Lower lobe of right lung (tissue), 2 donors: ENCODE data around the gene AKAIN1. TPM values are rescaled to one million over a fixed set of nuclear protein-coding genes. Genes with fewer than 3 reads are reported as not detected.

ENCODE experiments used
- ATAC-seq, 2 donors: fragments of 200-7000 bp; cut with Tn5 transposase; one replicate each; pipeline ENCODE4 v1.9.1; 2020 to 2022; ENCODE audit warnings: mild to moderate bottlenecking in 2 of 2, moderate library complexity in 2 of 2
- DNase-seq: peaks from one replicate; pipeline ENCODE4 v3.0.0-alpha.2; 2020
- H3K27ac ChIP-seq: fragments of 200-600 bp; one replicate; pipeline ENCODE4 v1.8.0; 2022
- H3K27me3 ChIP-seq: fragments of 200-600 bp; one replicate; pipeline ENCODE4 v1.8.0; 2022; ENCODE audit warnings: low read depth
- H3K36me3 ChIP-seq: fragments of 200-600 bp; one replicate; pipeline ENCODE4 v1.8.0; 2022; ENCODE audit warnings: mild to moderate bottlenecking
- H3K4me1 ChIP-seq: fragments of 200-600 bp; one replicate; pipeline ENCODE4 v1.8.0; 2022
- H3K4me3 ChIP-seq: fragments of 200-600 bp; one replicate; pipeline ENCODE4 v1.8.0; 2022; ENCODE audit warnings: mild to moderate bottlenecking
- H3K9me3 ChIP-seq: fragments of 200-600 bp; one replicate; pipeline ENCODE4 v1.8.0; 2022
- intact Hi-C: fragments of 100-400 bp; cut with DNase I; formaldehyde crosslinking; loops from one replicate; pipeline ENCODE4 v1.11.0; 2022
- total RNA-seq: library from RNA; stranded (reverse); fragmentation: NEBNext Ultra II Directional; extraction: Animal tissue kit (Norgen Biotek cat#: 25700); gene quantifications from one replicate; pipeline ENCODE4 v1.2.1, GENCODE V29; 2021
- TF ChIP-seq, protein P1 (sequence below): fragments of 200-600 bp; IDR thresholded peaks from one replicate; pipeline ENCODE4 v1.8.0; 2022; ENCODE audit warnings: antibody characterized with exemption, mild to moderate bottlenecking
- donor health status: DM: no; HTN: yes; CAD: no; lungs with severe emphysema.

Gene AKAIN1
- total RNA-seq, 1 donor from 2014 or later: not detected

DNA sequence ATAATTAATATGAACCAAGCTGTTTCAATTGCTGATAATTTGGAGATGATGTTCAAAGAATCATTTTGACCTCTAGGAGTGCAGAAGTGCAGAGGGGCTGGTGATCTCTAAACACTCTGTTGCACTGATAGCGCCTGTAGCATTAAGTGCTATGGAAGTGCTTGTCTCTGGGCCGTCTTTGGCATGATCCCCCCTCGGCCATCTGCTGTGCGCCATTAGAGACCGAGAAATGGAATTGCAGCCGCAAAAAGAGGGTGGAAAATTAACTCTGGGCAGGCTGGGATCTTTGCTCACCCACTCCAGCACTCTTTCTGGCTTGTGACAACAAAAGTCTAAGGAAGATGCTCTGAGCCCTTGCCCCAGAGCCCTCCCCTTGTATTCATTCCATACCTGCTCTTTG is 23.4 kb downstream of the AKAIN1 start:
- ATAC-seq: no peak
- intact Hi-C loops: no loop called here
- no peak overlapping the region for H3K27ac ChIP-seq
- H3K9me3 ChIP-seq: no peaks in the 10 kb centered on the region
- no peaks in the 10 kb centered on the region for H3K36me3 ChIP-seq
- TF ChIP-seq, protein P1, sequence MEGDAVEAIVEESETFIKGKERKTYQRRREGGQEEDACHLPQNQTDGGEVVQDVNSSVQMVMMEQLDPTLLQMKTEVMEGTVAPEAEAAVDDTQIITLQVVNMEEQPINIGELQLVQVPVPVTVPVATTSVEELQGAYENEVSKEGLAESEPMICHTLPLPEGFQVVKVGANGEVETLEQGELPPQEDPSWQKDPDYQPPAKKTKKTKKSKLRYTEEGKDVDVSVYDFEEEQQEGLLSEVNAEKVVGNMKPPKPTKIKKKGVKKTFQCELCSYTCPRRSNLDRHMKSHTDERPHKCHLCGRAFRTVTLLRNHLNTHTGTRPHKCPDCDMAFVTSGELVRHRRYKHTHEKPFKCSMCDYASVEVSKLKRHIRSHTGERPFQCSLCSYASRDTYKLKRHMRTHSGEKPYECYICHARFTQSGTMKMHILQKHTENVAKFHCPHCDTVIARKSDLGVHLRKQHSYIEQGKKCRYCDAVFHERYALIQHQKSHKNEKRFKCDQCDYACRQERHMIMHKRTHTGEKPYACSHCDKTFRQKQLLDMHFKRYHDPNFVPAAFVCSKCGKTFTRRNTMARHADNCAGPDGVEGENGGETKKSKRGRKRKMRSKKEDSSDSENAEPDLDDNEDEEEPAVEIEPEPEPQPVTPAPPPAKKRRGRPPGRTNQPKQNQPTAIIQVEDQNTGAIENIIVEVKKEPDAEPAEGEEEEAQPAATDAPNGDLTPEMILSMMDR: no peak
- peaks cover 4% of the 10 kb centered on the region for H3K27me3 ChIP-seq
- no peak overlapping the region for H3K4me3 ChIP-seq
- H3K4me1 ChIP-seq: no peaks in the 10 kb centered on the region
- no peak for DNase-seq

DNA sequence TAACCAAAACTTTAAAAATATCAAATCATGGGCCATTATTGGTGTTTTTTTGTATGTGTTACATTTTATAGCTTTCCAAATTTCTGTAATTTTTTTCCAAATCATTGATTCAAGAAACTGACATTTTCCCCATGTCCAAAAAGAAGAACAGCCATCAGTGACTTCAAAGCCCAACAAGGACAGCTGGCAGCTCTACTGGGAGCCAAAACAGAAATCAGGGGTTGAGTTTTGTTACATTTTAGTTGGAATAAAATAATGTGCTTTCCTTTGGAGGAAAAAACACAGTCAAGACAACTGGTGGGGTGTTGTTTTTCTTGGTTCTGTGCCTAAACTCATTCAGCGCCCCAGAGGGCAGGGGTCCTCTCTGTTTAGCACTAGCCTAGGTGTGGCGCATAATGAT is 23.8 kb downstream of the AKAIN1 start:
- intact Hi-C loops: no loop called here
- Histone ChIP-seq H3K9me3 (no peaks in the 10 kb centered on the region), H3K27me3 (peaks cover 4% of the 10 kb centered on the region), H3K36me3 (no peaks in the 10 kb centered on the region), H3K4me3 (no peak overlapping the region), H3K27ac (no peak overlapping the region), H3K4me1 (no peaks in the 10 kb centered on the region)
- ATAC-seq (no peak), DNase-seq (no peak)
- TF ChIP-seq, protein P1: no peak

DNA sequence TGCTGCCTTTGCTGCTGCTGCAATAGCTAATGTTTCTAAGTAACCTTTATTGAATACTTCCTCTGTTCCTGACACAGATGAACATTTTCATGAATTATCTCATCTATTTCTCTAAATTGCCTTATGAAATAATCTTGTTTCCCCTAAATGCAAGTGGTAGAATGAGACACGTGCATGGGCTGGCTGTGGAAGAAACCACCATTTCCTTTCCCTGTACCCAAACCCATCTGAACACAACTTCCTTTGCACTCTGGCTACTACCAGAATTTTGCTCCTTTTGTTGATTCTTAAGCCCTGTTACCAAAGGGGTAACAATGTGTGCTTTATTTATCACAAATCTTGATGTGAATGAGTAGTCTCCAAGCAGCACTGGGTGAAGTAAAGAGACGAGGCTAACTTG is 29.2 kb downstream of the AKAIN1 start:
- Histone ChIP-seq H3K4me1 (no peaks in the 10 kb centered on the region), H3K4me3 (no peak overlapping the region), H3K9me3 (no peaks in the 10 kb centered on the region), H3K27me3 (peaks cover 4% of the 10 kb centered on the region), H3K27ac (no peak overlapping the region), H3K36me3 (no peaks in the 10 kb centered on the region)
- ATAC-seq (no peak), DNase-seq (no peak)
- TF ChIP-seq, protein P1: no peak
- intact Hi-C loops: no loop called here

DNA sequence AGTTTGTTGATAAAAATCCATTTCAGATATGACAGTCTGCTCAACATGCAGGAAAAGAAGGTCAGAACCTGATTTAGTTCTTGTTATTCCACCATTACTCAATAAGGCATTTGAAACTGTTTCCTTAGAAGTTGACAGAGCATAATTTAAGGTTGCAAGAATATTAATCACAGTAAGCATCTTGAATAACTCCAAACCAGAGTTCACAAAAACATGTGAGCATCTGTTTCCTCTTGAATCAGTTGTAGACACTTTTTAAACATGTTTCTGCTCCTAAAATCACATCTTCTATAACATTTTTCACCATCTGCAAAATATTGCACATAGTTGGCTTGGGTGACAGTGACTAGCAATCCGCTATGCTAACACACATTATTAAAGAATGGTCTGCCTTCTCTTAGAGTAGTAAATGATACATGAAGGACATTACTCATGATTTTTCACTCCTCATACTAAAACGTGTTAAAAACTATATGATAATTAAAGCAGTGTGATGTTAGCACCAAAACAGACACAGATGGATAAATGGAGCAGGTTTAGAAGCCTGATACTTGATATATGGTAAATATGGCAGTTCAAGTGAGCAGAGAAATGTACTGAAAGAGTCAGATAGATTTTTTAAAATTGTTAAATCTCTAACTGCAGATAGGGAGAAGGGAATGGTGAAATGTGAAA is 30.3 kb downstream of the AKAIN1 start:
- ATAC-seq (no peak), DNase-seq (no peak)
- Histone ChIP-seq H3K4me3 (no peak overlapping the region), H3K27ac (no peak overlapping the region), H3K4me1 (no peaks in the 10 kb centered on the region), H3K36me3 (no peaks in the 10 kb centered on the region), H3K27me3 (peaks cover 4% of the 10 kb centered on the region), H3K9me3 (no peaks in the 10 kb centered on the region)
- TF ChIP-seq, protein P1: no peak
- intact Hi-C loops: no loop called here

DNA sequence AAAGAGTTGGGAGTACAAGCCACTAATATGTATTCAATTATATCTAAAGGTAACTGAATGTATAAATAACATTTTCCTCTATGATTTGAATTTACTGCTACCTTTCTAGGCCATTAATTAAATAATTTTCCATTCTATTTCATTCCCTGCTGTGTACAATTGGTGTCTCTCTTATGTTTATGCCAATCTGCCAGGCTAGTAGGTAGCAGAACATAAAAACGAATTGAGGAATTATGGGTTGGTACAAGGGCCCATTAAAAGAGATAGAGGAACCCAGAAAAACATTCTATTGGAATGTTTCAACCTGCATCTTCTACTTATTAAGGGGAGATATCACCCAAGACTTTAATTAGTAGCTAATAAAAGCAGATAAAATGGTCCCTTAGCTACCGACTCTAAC is 32.2 kb downstream of the AKAIN1 start:
- no peaks in the 10 kb centered on the region for H3K36me3 ChIP-seq
- TF ChIP-seq, protein P1: no peak
- H3K27me3 ChIP-seq: no peaks in the 10 kb centered on the region
- no peaks in the 10 kb centered on the region for H3K9me3 ChIP-seq
- DNase-seq: no peak
- no peaks in the 10 kb centered on the region for H3K4me1 ChIP-seq
- no peak overlapping the region for H3K27ac ChIP-seq
- no peak for ATAC-seq
- H3K4me3 ChIP-seq: no peak overlapping the region
- intact Hi-C loops: no loop called here
